Endothelial cell (in vitro differentiated cells): ENCODE data around the gene ATP13A1. TPM values are rescaled to one million over a fixed set of nuclear protein-coding genes. Genes with fewer than 3 reads are reported as not detected.

Experiments used
- DNase-seq: peaks from one replicate; pipeline ENCODE4 v3.0.0; 2021; ENCODE audit warnings: low spot score
- H3K27ac Mint-ChIP-seq: one replicate; pipeline ENCODE4 v1.8.0; 2021; ENCODE audit warnings: mixed read lengths, inconsistent platforms; ENCODE audit not compliant: unreplicated experiment
- H3K27me3 Mint-ChIP-seq: one replicate; pipeline ENCODE4 v1.8.0; 2021; ENCODE audit warnings: mild to moderate bottlenecking, moderate library complexity, mixed read lengths, inconsistent platforms; ENCODE audit not compliant: unreplicated experiment
- H3K36me3 Mint-ChIP-seq: one replicate; pipeline ENCODE4 v1.8.0; 2021; ENCODE audit warnings: mild to moderate bottlenecking, low read depth, mixed read lengths, inconsistent platforms; ENCODE audit not compliant: unreplicated experiment
- H3K4me1 Mint-ChIP-seq: one replicate; pipeline ENCODE4 v1.8.0; 2021; ENCODE audit warnings: mild to moderate bottlenecking, mixed read lengths, inconsistent platforms; ENCODE audit not compliant: unreplicated experiment
- H3K4me3 Mint-ChIP-seq: one replicate; pipeline ENCODE4 v1.8.0; 2021; ENCODE audit warnings: mild to moderate bottlenecking, mixed read lengths, inconsistent platforms; ENCODE audit not compliant: unreplicated experiment
- H3K9me3 Mint-ChIP-seq: one replicate; pipeline ENCODE4 v1.8.0; 2021; ENCODE audit warnings: mixed read lengths, inconsistent platforms; ENCODE audit not compliant: unreplicated experiment
- total RNA-seq: library from RNA; stranded (reverse); fragmentation: NEBNext Ultra II Directional; extraction: Animal tissue kit (Norgen Biotek cat#: 25700); gene quantifications from one replicate; pipeline ENCODE4 v1.2.1, GENCODE V29; 2021; ENCODE audit not compliant: unreplicated experiment
- TF ChIP-seq, protein P1 (sequence below): fragments of 200-600 bp; sonication (generic); IDR thresholded peaks from one replicate; pipeline ENCODE4 v1.5.0; 2021; ENCODE audit warnings: antibody characterized with exemption; ENCODE audit not compliant: unreplicated experiment

The ATP13A1 gene
- total RNA-seq, 1 donor from 2014 or later, result 56.7 TPM

DNA sequence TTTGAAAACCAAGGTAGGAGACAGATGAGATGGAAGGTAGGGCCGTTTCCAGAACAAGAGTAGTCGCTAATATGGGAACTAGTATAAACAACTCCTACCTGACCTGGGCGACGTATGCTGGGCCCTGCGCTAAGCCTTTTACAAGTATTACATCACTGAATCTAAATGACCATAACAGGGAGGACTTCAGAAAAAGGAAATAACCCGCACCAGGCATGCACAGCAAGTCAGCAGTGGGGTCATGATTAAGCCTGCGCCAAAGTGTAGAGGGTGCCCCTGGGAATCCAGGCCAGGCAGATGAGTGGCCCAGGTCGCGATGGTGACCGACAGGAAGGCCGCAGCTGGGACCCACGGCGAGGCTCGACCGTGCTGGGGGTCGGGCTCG, 613 bp downstream of the ATP13A1 start:
- Mint-ChIP-seq H3K27me3 (peaks cover 19% of the 10 kb centered on the region), H3K4me3 (peak overlapping the region; percentile 94), H3K27ac (peak overlapping the region; percentile 93), H3K4me1 (peaks cover 15% of the 10 kb centered on the region), H3K9me3 (no peaks in the 10 kb centered on the region), H3K36me3 (peaks cover 20% of the 10 kb centered on the region)
- TF ChIP-seq, protein P1, sequence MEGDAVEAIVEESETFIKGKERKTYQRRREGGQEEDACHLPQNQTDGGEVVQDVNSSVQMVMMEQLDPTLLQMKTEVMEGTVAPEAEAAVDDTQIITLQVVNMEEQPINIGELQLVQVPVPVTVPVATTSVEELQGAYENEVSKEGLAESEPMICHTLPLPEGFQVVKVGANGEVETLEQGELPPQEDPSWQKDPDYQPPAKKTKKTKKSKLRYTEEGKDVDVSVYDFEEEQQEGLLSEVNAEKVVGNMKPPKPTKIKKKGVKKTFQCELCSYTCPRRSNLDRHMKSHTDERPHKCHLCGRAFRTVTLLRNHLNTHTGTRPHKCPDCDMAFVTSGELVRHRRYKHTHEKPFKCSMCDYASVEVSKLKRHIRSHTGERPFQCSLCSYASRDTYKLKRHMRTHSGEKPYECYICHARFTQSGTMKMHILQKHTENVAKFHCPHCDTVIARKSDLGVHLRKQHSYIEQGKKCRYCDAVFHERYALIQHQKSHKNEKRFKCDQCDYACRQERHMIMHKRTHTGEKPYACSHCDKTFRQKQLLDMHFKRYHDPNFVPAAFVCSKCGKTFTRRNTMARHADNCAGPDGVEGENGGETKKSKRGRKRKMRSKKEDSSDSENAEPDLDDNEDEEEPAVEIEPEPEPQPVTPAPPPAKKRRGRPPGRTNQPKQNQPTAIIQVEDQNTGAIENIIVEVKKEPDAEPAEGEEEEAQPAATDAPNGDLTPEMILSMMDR, result no peak
- DNase-seq, result no peak

DNA sequence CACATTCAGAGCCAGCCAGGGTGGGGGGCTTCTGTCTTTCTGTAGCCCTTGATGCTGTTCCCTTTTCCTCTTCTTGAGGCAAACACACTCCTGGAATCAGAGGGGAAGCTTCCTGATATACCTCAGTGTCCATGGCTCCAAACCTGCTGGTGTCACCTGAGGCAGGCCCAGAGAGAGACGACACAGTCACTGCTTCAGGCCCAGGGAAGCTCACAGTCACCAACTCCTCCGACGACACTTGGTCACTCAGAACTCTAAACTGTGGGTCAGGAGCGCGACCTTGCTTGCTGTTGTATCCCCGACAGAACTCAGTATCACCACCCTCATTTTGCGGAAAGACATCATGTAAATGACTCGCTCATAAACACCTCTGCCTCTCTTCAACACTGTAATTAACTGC, 1.1 kb downstream of the ATP13A1 start:
- no peak for DNase-seq
- Mint-ChIP-seq H3K27me3 (peaks cover 19% of the 10 kb centered on the region), H3K4me1 (peaks cover 15% of the 10 kb centered on the region), H3K36me3 (peaks cover 20% of the 10 kb centered on the region), H3K9me3 (no peaks in the 10 kb centered on the region), H3K4me3 (peak overlapping the region; percentile 94), H3K27ac (peak overlapping the region; percentile 93)
- TF ChIP-seq, protein P1, result no peak

DNA sequence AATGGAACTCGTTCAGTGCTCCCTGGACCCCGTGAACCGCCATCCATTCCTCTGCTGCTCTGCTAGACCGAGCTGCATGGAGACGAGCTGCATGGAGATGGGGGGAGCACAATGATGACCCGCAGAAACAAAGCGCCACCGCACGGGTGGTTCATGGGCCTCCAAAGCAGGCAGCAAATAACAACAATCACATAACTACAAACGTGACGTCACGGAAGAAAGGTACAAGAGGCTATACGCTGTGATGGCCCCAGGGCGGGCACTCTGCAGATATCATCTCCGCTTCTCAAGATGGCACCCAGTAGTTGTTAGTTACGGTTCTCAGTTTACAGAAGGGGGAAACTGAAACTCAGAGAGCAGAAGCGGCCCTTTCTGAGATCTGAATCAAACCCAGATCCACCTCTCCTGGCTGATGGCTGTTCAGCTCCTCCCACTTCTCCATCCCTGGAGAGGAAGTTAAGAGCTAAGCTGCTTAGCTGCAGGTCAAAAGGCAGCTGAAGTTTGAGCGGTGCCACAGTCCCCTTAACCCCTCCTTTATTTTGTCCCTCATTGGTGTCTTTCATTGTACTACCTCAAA, 1.7 kb downstream of the ATP13A1 start:
- peak overlapping the region; percentile 94 for H3K4me3 Mint-ChIP-seq
- H3K9me3 Mint-ChIP-seq, result no peaks in the 10 kb centered on the region
- peak overlapping the region; percentile 57 for H3K27ac Mint-ChIP-seq
- peaks cover 15% of the 10 kb centered on the region for H3K4me1 Mint-ChIP-seq
- TF ChIP-seq, protein P1, result no peak
- DNase-seq, result no peak
- peaks cover 19% of the 10 kb centered on the region for H3K27me3 Mint-ChIP-seq
- H3K36me3 Mint-ChIP-seq, result peaks cover 23% of the 10 kb centered on the region

DNA sequence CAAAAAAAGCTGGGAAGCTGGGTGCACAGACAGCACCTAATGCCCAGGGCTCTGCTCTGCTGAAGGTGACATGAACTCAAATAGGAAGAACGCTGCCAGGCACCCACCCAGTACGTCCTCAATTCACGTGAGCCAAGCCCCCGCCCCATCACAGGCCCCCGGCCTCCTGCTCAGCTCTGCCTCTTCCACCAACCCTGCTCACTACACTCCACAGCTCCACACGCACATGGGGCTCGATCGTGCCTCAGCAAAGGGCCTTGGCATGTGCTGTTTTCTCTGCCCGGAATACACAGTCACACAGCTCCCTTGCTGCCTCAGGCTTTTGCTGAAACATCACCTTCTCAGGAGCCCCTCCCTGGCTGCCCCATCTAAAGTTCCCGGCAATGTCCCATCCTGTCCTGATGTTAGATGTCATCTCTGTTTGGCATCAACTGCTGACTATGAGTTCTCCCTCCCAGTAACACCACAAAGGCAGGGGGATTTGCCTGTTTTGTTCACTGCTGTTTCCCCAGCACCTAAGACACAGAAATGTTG, 2.3 kb downstream of the ATP13A1 start:
- no peak for DNase-seq
- H3K4me3 Mint-ChIP-seq, result peak overlapping the region; percentile 53

More for the DNA sequence above, 2.3 kb downstream of the ATP13A1 start:
- H3K27ac Mint-ChIP-seq, result peak overlapping the region; percentile 57
- peaks cover 19% of the 10 kb centered on the region for H3K27me3 Mint-ChIP-seq
- TF ChIP-seq, protein P1, result no peak
- H3K36me3 Mint-ChIP-seq, result peaks cover 28% of the 10 kb centered on the region
- H3K9me3 Mint-ChIP-seq, result no peaks in the 10 kb centered on the region
- H3K4me1 Mint-ChIP-seq, result peaks cover 15% of the 10 kb centered on the region
